SU-DHL-6 (cell line): Measurements from ENCODE around the gene NTN4.

Source experiments
- H2AFZ ChIP-seq: fragments of 200-600 bp; sonication (generic); 2 replicates; pipeline ENCODE4 v1.6.1; 2014; ENCODE audit warnings: low read depth, mild to moderate bottlenecking, moderate library complexity, mixed read lengths, antibody characterized with exemption, low read length; ENCODE audit not compliant: severe bottlenecking
- H3F3A ChIP-seq: fragments of 200-600 bp; shearing (Covaris generic); 2 replicates; pipeline ENCODE4 v1.6.0; 2016; ENCODE audit warnings: antibody characterized with exemption, mild to moderate bottlenecking; ENCODE audit not compliant: insufficient read depth
- H3K27ac ChIP-seq: fragments of 200-600 bp; sonication (generic); 2 replicates; pipeline ENCODE4 v1.5.1; 2016; ENCODE audit warnings: low read depth, mild to moderate bottlenecking, low read length, moderate library complexity, mixed read lengths
- H3K27me3 ChIP-seq: fragments of 200-600 bp; sonication (generic), shearing (Covaris generic); 2 replicates; pipeline ENCODE4 v1.6.0; 2014; ENCODE audit warnings: mild to moderate bottlenecking, low read length
- H3K36me3 ChIP-seq: fragments of 200-600 bp; sonication (generic); 2 replicates; pipeline ENCODE4 v1.6.1; 2014; ENCODE audit warnings: mild to moderate bottlenecking, low read length, mixed read lengths
- H3K4me2 ChIP-seq: fragments of 300-600, 200-600 bp; shearing (Covaris generic), sonication (generic); 2 replicates; pipeline ENCODE4 v1.6.0; 2014; ENCODE audit warnings: low read length, low read depth, mild to moderate bottlenecking; ENCODE audit not compliant: poor library complexity, severe bottlenecking
- H3K4me3 ChIP-seq: fragments of 200-600 bp; sonication (generic); 2 replicates; pipeline ENCODE4 v1.5.1; 2014; ENCODE audit warnings: antibody characterized with exemption, low read length, mild to moderate bottlenecking, mixed read lengths; ENCODE audit not compliant: insufficient read depth, poor library complexity, severe bottlenecking
- H3K79me2 ChIP-seq: fragments of 200-600 bp; sonication (generic); 2 replicates; pipeline ENCODE4 v1.6.1; 2014; ENCODE audit warnings: mild to moderate bottlenecking, low read length, moderate library complexity; ENCODE audit not compliant: insufficient read depth
- H3K9ac ChIP-seq: fragments of 200-600 bp; sonication (generic); 2 replicates; pipeline ENCODE4 v1.7.0; 2014; ENCODE audit warnings: mild to moderate bottlenecking, low read length
- H3K9me2 ChIP-seq: fragments of 200-600 bp; sonication (generic); replicated peaks from 2 replicates; pipeline ENCODE4 v1.6.1; 2014; ENCODE audit warnings: low read length; ENCODE audit not compliant: insufficient read depth
- H3K9me3 ChIP-seq: fragments of 200-600 bp; sonication (generic); 2 replicates; pipeline ENCODE4 v1.6.1; 2014; ENCODE audit warnings: low read length, mixed read lengths; ENCODE audit not compliant: insufficient read depth
- H4K20me1 ChIP-seq: fragments of 200-600 bp; sonication (generic); 2 replicates; pipeline ENCODE4 v1.6.1; 2014; ENCODE audit warnings: low read depth, mild to moderate bottlenecking, antibody characterized with exemption, low read length, moderate library complexity, mixed read lengths
- EZH2phosphoT487 ChIP-seq: fragments of 200-600 bp; sonication (generic), shearing (Covaris generic); conservative IDR thresholded peaks from 2 replicates; pipeline ENCODE4 v1.6.1; 2018; ENCODE audit warnings: mild to moderate bottlenecking, antibody characterized with exemption, low read length, moderate library complexity, mixed read lengths
- TF ChIP-seq, protein P1 (sequence below): fragments of 200-600 bp; sonication (generic); IDR thresholded peaks from one replicate; pipeline ENCODE4 v1.5.1; 2017; ENCODE audit warnings: antibody characterized with exemption, mild to moderate bottlenecking, low read length, moderate library complexity; ENCODE audit not compliant: insufficient read depth, poor library complexity, severe bottlenecking

Gene NTN4

DNA sequence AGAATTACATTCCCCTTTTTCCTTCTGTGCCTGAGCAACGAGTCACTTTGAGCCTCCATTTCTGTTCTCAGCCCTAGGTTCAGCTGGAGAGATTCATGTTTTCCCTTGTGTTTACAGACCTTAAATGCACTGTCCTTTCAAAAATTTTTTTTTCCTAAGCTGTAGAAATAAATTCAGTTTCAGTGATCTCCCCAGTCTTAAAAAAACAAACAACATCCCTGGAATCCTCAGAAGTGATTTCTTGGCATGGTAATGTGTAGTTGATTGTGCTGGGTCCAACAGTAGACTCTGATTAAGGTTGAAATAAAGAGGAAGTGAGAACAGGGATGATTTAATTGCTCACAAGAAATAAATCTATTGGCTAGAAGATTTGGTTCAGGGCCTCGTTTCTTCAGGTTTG lies 89.3 kb downstream of the NTN4 start:
- no peaks in the 10 kb centered on the region for H4K20me1 ChIP-seq
- H3K4me3 ChIP-seq = no peak overlapping the region
- H3F3A ChIP-seq = no peaks in the 10 kb centered on the region
- no peaks in the 10 kb centered on the region for H3K27me3 ChIP-seq
- TF ChIP-seq EZH2phosphoT487 = no peak
- H3K36me3 ChIP-seq = no peaks in the 10 kb centered on the region
- H3K9ac ChIP-seq = no peak overlapping the region
- no peak overlapping the region for H3K27ac ChIP-seq
- no peaks in the 10 kb centered on the region for H3K9me2 ChIP-seq
- H2AFZ ChIP-seq = no peak overlapping the region
- H3K79me2 ChIP-seq = no peaks in the 10 kb centered on the region
- no peaks in the 10 kb centered on the region for H3K9me3 ChIP-seq
- no peak overlapping the region for H3K4me2 ChIP-seq

DNA sequence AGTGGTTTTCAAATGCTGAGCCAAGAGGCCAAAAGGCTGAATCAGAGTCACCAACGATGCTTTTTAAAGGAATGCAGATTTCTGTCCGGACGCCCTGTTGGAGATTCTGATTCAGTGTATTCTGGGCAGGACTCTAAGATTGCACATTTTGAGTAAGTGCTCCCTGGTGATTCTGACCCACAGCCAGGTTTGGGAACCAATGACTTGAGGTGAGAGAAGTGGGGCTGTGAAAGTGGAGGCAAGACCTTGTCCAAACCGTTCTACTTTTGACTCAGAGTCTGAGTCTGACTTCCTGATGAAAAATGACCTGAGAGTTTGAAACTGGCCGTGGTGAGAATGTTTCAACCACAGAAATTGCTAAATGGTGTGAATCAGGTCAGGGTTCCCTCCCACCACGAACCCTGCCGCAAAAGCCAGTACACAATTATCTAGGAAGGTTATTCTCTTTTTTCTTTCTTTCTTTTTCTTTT lies 90.2 kb downstream of the NTN4 start:
- H3K4me3 ChIP-seq = no peak overlapping the region
- no peaks in the 10 kb centered on the region for H3K27me3 ChIP-seq
- no peaks in the 10 kb centered on the region for H4K20me1 ChIP-seq
- no peaks in the 10 kb centered on the region for H3K36me3 ChIP-seq
- H3K4me2 ChIP-seq = no peak overlapping the region
- H3F3A ChIP-seq = no peaks in the 10 kb centered on the region
- H3K9ac ChIP-seq = no peak overlapping the region
- H2AFZ ChIP-seq = no peak overlapping the region
- H3K9me3 ChIP-seq = no peaks in the 10 kb centered on the region
- H3K79me2 ChIP-seq = no peaks in the 10 kb centered on the region
- no peaks in the 10 kb centered on the region for H3K9me2 ChIP-seq
- H3K27ac ChIP-seq = no peak overlapping the region
- TF ChIP-seq EZH2phosphoT487 = no peak
- TF ChIP-seq, protein P1, sequence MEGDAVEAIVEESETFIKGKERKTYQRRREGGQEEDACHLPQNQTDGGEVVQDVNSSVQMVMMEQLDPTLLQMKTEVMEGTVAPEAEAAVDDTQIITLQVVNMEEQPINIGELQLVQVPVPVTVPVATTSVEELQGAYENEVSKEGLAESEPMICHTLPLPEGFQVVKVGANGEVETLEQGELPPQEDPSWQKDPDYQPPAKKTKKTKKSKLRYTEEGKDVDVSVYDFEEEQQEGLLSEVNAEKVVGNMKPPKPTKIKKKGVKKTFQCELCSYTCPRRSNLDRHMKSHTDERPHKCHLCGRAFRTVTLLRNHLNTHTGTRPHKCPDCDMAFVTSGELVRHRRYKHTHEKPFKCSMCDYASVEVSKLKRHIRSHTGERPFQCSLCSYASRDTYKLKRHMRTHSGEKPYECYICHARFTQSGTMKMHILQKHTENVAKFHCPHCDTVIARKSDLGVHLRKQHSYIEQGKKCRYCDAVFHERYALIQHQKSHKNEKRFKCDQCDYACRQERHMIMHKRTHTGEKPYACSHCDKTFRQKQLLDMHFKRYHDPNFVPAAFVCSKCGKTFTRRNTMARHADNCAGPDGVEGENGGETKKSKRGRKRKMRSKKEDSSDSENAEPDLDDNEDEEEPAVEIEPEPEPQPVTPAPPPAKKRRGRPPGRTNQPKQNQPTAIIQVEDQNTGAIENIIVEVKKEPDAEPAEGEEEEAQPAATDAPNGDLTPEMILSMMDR = no peak

DNA sequence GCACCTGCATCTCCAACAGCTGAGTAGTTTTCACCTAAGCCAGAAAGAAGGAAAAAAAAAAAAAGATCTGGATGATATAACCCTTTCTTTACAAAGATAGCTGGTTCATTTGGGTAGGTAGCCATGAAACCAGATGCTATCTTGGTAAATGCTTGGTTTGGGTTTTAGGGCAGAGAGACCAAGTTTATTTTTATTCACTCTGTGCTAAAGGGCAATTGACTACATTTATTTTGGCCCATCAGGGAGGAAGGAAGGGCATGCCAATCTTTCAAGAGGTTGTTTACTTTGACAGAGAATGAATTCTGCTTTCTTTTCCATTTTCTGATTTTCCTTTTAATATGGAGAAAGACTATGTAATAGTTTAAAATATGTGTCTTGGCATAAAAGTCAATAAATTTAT lies 91.0 kb downstream of the NTN4 start:
- no peaks in the 10 kb centered on the region for H3K79me2 ChIP-seq
- H2AFZ ChIP-seq = no peak overlapping the region
- no peak overlapping the region for H3K27ac ChIP-seq
- no peaks in the 10 kb centered on the region for H3K9me3 ChIP-seq
- H3F3A ChIP-seq = no peaks in the 10 kb centered on the region
- no peaks in the 10 kb centered on the region for H4K20me1 ChIP-seq
- TF ChIP-seq, protein P1 = no peak
- TF ChIP-seq EZH2phosphoT487 = no peak
- no peak overlapping the region for H3K9ac ChIP-seq
- no peak overlapping the region for H3K4me2 ChIP-seq
- no peaks in the 10 kb centered on the region for H3K36me3 ChIP-seq
- H3K27me3 ChIP-seq = no peaks in the 10 kb centered on the region
- no peaks in the 10 kb centered on the region for H3K9me2 ChIP-seq
- no peak overlapping the region for H3K4me3 ChIP-seq

DNA sequence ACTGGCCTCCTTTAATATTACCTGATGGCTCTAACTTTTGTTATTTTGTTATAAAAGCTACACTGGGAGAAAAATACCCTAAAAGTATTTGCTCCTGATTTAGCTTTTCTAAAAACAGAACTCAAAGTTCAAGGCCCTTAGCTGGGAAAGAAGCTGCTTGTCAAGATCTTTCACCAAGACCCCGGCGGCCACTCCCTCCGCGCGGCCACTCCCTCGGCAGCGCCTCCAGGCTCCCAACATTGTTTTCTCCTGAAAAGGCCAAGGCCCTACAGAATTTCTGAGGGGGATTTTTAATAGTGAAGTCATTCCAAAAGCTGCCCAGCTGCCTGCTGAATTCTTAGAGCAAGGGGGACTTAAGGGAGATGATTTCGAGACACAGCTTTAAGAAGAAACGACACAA lies 96.4 kb downstream of the NTN4 start:
- no peak overlapping the region for H3K9ac ChIP-seq

More for the DNA sequence above, 96.4 kb downstream of the NTN4 start:
- no peaks in the 10 kb centered on the region for H3K27me3 ChIP-seq
- H3F3A ChIP-seq = no peaks in the 10 kb centered on the region
- no peaks in the 10 kb centered on the region for H3K79me2 ChIP-seq
- H3K9me2 ChIP-seq = no peaks in the 10 kb centered on the region
- no peaks in the 10 kb centered on the region for H4K20me1 ChIP-seq
- H3K4me2 ChIP-seq = no peak overlapping the region
- H3K36me3 ChIP-seq = no peaks in the 10 kb centered on the region
- no peak overlapping the region for H2AFZ ChIP-seq
- no peak overlapping the region for H3K4me3 ChIP-seq
- no peaks in the 10 kb centered on the region for H3K9me3 ChIP-seq
- TF ChIP-seq, protein P1 = no peak
- TF ChIP-seq EZH2phosphoT487 = no peak
- no peak overlapping the region for H3K27ac ChIP-seq
